IMR-90 (cell line): ENCODE results near the gene CFAP61. TPM values are rescaled to one million over a fixed set of nuclear protein-coding genes. Genes with fewer than 3 reads are reported as not detected.

Source experiments
- ATAC-seq: fragments of 200-7000 bp; cut with Tn5 transposase; 2 replicates; pipeline ENCODE4 v1.9.1; 2020; ENCODE audit warnings: low read depth, mild to moderate bottlenecking, moderate library complexity
- BruUV-seq: library from RNA; stranded (reverse); fragments of 400-500 nt; replicated peaks from 2 replicates; lab custom pipeline; 2021; lab: Mats Ljungman, UMichigan
- CTCF ChIA-PET: fragments of 300-600 bp; formaldehyde crosslinking; extraction: SDS; loops from one replicate; lab custom pipeline; 2021; ENCODE audit warnings: antibody characterized with exemption; lab: Yijun Ruan, JAX
- POLR2A ChIA-PET: fragments of 300-600 bp; sonication (Branson Sonifier 250); formaldehyde crosslinking; loops from one replicate; lab custom pipeline; 2022; ENCODE audit warnings: antibody characterized with exemption; ENCODE audit not compliant: unreplicated experiment; lab: Charles Lee
- DNase-seq: peaks from one replicate; pipeline ENCODE4 v3.0.0; 2013
- H2AFZ ChIP-seq: replicated peaks from 2 replicates; pipeline ENCODE3; 2013; ENCODE audit warnings: low read length, mild to moderate bottlenecking; ENCODE audit not compliant: poor library complexity
- H2AK5ac ChIP-seq: 2 replicates; pipeline ENCODE4 v1.6.1; 2013; ENCODE audit warnings: low read depth, low read length, inconsistent platforms
- H2AK9ac ChIP-seq: replicated peaks from 2 replicates; pipeline ENCODE3; 2013; ENCODE audit warnings: mild to moderate bottlenecking, low read depth, low read length, moderate library complexity; ENCODE audit not compliant: poor library complexity
- H2BK120ac ChIP-seq: 2 replicates; pipeline ENCODE4 v1.6.1; 2013; ENCODE audit warnings: low read depth, low read length, inconsistent platforms
- H2BK15ac ChIP-seq: 3 replicates; pipeline ENCODE4 v1.6.1; 2013; ENCODE audit warnings: low read depth, low read length, inconsistent platforms
- H2BK20ac ChIP-seq: 2 replicates; pipeline ENCODE4 v1.6.1; 2013; ENCODE audit warnings: low read depth, mild to moderate bottlenecking, inconsistent platforms, low read length, moderate library complexity
- H2BK5ac ChIP-seq: 2 replicates; pipeline ENCODE4 v1.6.1; 2013; ENCODE audit warnings: mild to moderate bottlenecking, low read depth, low read length, inconsistent platforms; ENCODE audit not compliant: poor library complexity, severe bottlenecking
- H3K14ac ChIP-seq: replicated peaks from 2 replicates; pipeline ENCODE4 v1.6.1; 2013; ENCODE audit warnings: low read depth, low read length, inconsistent platforms
- H3K18ac ChIP-seq: 2 replicates; pipeline ENCODE4 v1.6.1; 2013; ENCODE audit warnings: low read depth, low read length, control low read depth
- H3K23ac ChIP-seq: 2 replicates; pipeline ENCODE4 v1.6.1; 2013; ENCODE audit warnings: low read depth, low read length, inconsistent platforms
- H3K27ac ChIP-seq: 2 replicates; pipeline ENCODE4 v1.5.1; 2013; ENCODE audit warnings: mild to moderate bottlenecking, control low read depth, low read length; ENCODE audit not compliant: insufficient read depth
- H3K27me3 ChIP-seq: 2 replicates; pipeline ENCODE4 v1.6.1; 2013; ENCODE audit warnings: low read length; ENCODE audit not compliant: control insufficient read depth, insufficient read depth
- H3K36me3 ChIP-seq: 2 replicates; pipeline ENCODE4 v1.6.1; 2013; ENCODE audit warnings: low read length, mixed read lengths; ENCODE audit not compliant: control insufficient read depth, insufficient read depth
- H3K4ac ChIP-seq: 2 replicates; pipeline ENCODE4 v1.6.1; 2013; ENCODE audit warnings: low read depth, low read length, inconsistent platforms
- H3K4me1 ChIP-seq: 2 replicates; pipeline ENCODE4 v1.6.1; 2013; ENCODE audit warnings: low read length, mixed read lengths; ENCODE audit not compliant: control insufficient read depth, insufficient read depth
- H3K4me2 ChIP-seq: 2 replicates; pipeline ENCODE4 v1.6.1; 2013; ENCODE audit warnings: low read depth, mild to moderate bottlenecking, control low read depth, low read length, moderate library complexity
- H3K4me3 ChIP-seq: 2 replicates; pipeline ENCODE4 v1.5.1; 2013; ENCODE audit warnings: low read depth, mild to moderate bottlenecking, control low read depth, low read length, moderate library complexity; ENCODE audit not compliant: insufficient read depth
- H3K56ac ChIP-seq: 2 replicates; pipeline ENCODE4 v1.6.1; 2013; ENCODE audit warnings: low read length, inconsistent platforms; ENCODE audit not compliant: insufficient read depth; ENCODE audit errors: extremely low read depth
- H3K79me1 ChIP-seq, 2 experiments: 2 replicates each; pipeline ENCODE4 v1.6.1; 2013; ENCODE audit warnings: low read length in 2 of 2, inconsistent platforms in 1 of 2, low read depth in 1 of 2
- H3K9ac ChIP-seq: 2 replicates; pipeline ENCODE4 v1.6.1; 2013; ENCODE audit warnings: low read depth, low read length, control low read depth
- H3K9me1 ChIP-seq: 2 replicates; pipeline ENCODE4 v1.6.1; 2013; ENCODE audit warnings: low read length, inconsistent platforms; ENCODE audit not compliant: insufficient read depth
- H3K9me3 ChIP-seq: 2 replicates; pipeline ENCODE4 v1.6.1; 2013; ENCODE audit warnings: low read length; ENCODE audit not compliant: control insufficient read depth, insufficient read depth
- H4K20me1 ChIP-seq: 2 replicates; pipeline ENCODE4 v1.6.1; 2013; ENCODE audit warnings: low read length, inconsistent platforms; ENCODE audit not compliant: insufficient read depth
- H4K5ac ChIP-seq: 2 replicates; pipeline ENCODE4 v1.6.1; 2013; ENCODE audit warnings: mild to moderate bottlenecking, low read depth, low read length, control low read depth
- H4K8ac ChIP-seq, 2 experiments: 2 replicates each; pipeline ENCODE4 v1.6.1; 2013; ENCODE audit warnings: low read depth in 2 of 2, low read length in 2 of 2, control low read depth in 1 of 2, inconsistent platforms in 1 of 2
- H4K91ac ChIP-seq: 2 replicates; pipeline ENCODE4 v1.6.1; 2013; ENCODE audit warnings: low read depth, low read length, inconsistent platforms; ENCODE audit not compliant: insufficient read depth
- CHD1 ChIP-seq: IDR thresholded peaks from 2 replicates; pipeline ENCODE4 v1.6.1; 2012; ENCODE audit warnings: low read depth, low read length, improper control_type of control experiment
- CTCF ChIP-seq: conservative IDR thresholded peaks from 2 replicates; pipeline ENCODE4 v1.5.1; 2012; ENCODE audit warnings: mild to moderate bottlenecking, low read depth, low read length, improper control_type of control experiment
- ELK1 ChIP-seq: fragments of 150-350 bp; IDR thresholded peaks from 2 replicates; pipeline ENCODE4 v1.6.1; 2016; ENCODE audit warnings: low read depth, mild to moderate bottlenecking, low read length, moderate library complexity, borderline replicate concordance
- FOS ChIP-seq: fragments of 150-350 bp; IDR thresholded peaks from 2 replicates; pipeline ENCODE4 v1.6.1; 2016; ENCODE audit warnings: low read depth, low read length
- MAFK ChIP-seq: IDR thresholded peaks from 2 replicates; pipeline ENCODE4 v1.6.1; 2012; ENCODE audit warnings: low read depth, low read length, improper control_type of control experiment
- MAZ ChIP-seq: IDR thresholded peaks from 2 replicates; pipeline ENCODE4 v1.6.1; 2012; ENCODE audit warnings: low read depth, mild to moderate bottlenecking, low read length, improper control_type of control experiment, moderate library complexity, borderline replicate concordance
- MXI1 ChIP-seq: IDR thresholded peaks from 2 replicates; pipeline ENCODE4 v1.6.1; 2012; ENCODE audit warnings: low read depth, mild to moderate bottlenecking, low read length, moderate library complexity, borderline replicate concordance
- NFE2L2 ChIP-seq: fragments of 150-350 bp; IDR thresholded peaks from 2 replicates; pipeline ENCODE4 v1.6.1; 2016; ENCODE audit warnings: low read depth, mild to moderate bottlenecking, low read length
- RAD21 ChIP-seq: IDR thresholded peaks from 2 replicates; pipeline ENCODE4 v1.6.1; 2012; ENCODE audit warnings: low read length, improper control_type of control experiment
- RFX5 ChIP-seq: IDR thresholded peaks from 2 replicates; pipeline ENCODE4 v1.8.0; 2012; ENCODE audit warnings: low read depth, mild to moderate bottlenecking, low read length, moderate library complexity
- WGBS, 2 experiments: methylation state at CpG; one replicate each; pipeline versions ENCODE4 v1.1.5 to v1.1.7; 2013; ENCODE audit warnings: missing lambda C conversion rate in 2 of 2; ENCODE audit not compliant: insufficient read length in 1 of 2; ENCODE audit errors: extremely low coverage in 2 of 2; 5-methylcytosine and 5-hydroxymethylcytosine counted together
- dilution Hi-C: fragments of 300-500 bp; cut with HindIII; formaldehyde crosslinking; loops from one replicate; pipeline ENCODE4 v1.14.3; 2018; ENCODE audit warnings: low sequenced_read_pairs; ENCODE audit not compliant: unreplicated experiment
- in situ Hi-C: fragments of 300-500 bp; cut with MboI; formaldehyde crosslinking; loops from 3 replicates; pipeline ENCODE4 v1.14.3; 2019; ENCODE audit warnings: low sequenced_read_pairs, inconsistent platforms, mixed read lengths
- intact Hi-C: fragments of 100-400 bp; cut with micrococcal nuclease; formaldehyde crosslinking; loops from 2 replicates; pipeline ENCODE4 v1.10.0; 2022
- polyA plus RNA-seq, 3 experiments: library from polyadenylated mRNA; depleted of rRNA; stranded (reverse); fragments of >200 nt; gene quantifications; 2 replicates each; pipeline ENCODE4 v1.2.3, GENCODE V29; 2012; ENCODE audit warnings: low replicate concordance in 1 of 3
- total RNA-seq: library from RNA; depleted of rRNA; stranded (reverse); fragments of >200 nt; gene quantifications from 2 replicates; pipeline ENCODE4 v1.2.3, GENCODE V29; 2012

Gene CFAP61
- total and polyA plus RNA-seq, 2 of the 4 experiments (the other 2 are of a cell fraction) = 0.07 TPM; not detected in 1

GRCh38 chr20:20259533-20259932 lies 207.2 kb downstream of the CFAP61 start:
- no peaks in the 10 kb centered on the region for H3K9me1 ChIP-seq
- no peak overlapping the region for H3K56ac ChIP-seq
- ChIA-PET CTCF (no interaction called here), POLR2A (no interaction called here)
- no peak overlapping the region for H3K23ac ChIP-seq
- no peaks in the 10 kb centered on the region for H3K36me3 ChIP-seq
- TF ChIP-seq ELK1 (no peak), RFX5 (no peak), RAD21 (no peak), CTCF (no peak), MAFK (no peak), MXI1 (no peak), FOS (no peak), MAZ (no peak), CHD1 (no peak), NFE2L2 (no peak)
- H4K91ac ChIP-seq = no peak overlapping the region
- H3K14ac ChIP-seq = no peak overlapping the region
- H2AFZ ChIP-seq = no peak overlapping the region
- H2AK5ac ChIP-seq = no peak overlapping the region
- H4K20me1 ChIP-seq = no peaks in the 10 kb centered on the region
- H2BK120ac ChIP-seq = no peak overlapping the region
- dilution Hi-C loops (no loop called here), in situ Hi-C loops (no loop called here), intact Hi-C loops (no loop called here)
- H2BK5ac ChIP-seq = no peak overlapping the region
- H2BK20ac ChIP-seq = no peak overlapping the region
- H3K9me3 ChIP-seq = no peaks in the 10 kb centered on the region
- H3K18ac ChIP-seq = no peak overlapping the region
- H4K5ac ChIP-seq = no peak overlapping the region
- no peaks in the 10 kb centered on the region for H3K27me3 ChIP-seq
- ATAC-seq (no peak), DNase-seq (no peak)
- no peak overlapping the region for H3K4me3 ChIP-seq
- no peak overlapping the region for H3K4me2 ChIP-seq
- no peaks in the 10 kb centered on the region for H3K4me1 ChIP-seq
- H4K8ac ChIP-seq = no peak overlapping the region
- no peak overlapping the region for H2AK9ac ChIP-seq
- no peak overlapping the region for H3K27ac ChIP-seq
- no CpG with 5 or more reads among the region's 2 CpGs for WGBS, 2 experiments
- H3K4ac ChIP-seq = no peak overlapping the region
- no peak overlapping the region for H3K9ac ChIP-seq
- no TSS peak for BruUV-seq
- H3K79me1 ChIP-seq = no peaks in the 10 kb centered on the region
- no peak overlapping the region for H2BK15ac ChIP-seq
